ENCODE measurements around the gene SLC1A2.

The SLC1A2 gene

DNA sequence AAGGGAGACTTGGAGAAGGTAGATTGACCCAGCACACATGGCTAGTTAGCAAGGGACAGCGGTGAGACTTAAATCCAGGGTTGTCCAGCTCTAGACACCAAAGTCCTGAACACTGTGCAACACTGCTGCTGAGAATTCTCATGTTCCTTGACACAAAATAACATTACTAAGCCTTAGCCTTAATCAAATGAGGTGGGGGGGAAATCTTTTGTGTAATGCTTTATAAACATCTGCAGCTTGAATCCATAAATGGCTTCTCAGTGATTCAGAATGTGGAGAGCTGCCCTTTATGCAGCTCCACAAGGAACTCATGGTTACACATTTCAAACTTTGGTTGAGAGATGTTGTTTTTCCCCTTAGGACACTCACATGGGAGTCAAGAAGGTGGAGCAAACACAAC lies 200.4 kb downstream of the SLC1A2 start:
- no peak overlapping the region for H2BK12ac ChIP-seq (ENCODE audit: low read length)
- WGBS, 2 donors (ENCODE audit: extremely low coverage in 2 of 2, insufficient read length in 2 of 2, insufficient replicate concordance in 1 of 2), result no CpG with 5 or more reads among the region's 1 CpG

DNA sequence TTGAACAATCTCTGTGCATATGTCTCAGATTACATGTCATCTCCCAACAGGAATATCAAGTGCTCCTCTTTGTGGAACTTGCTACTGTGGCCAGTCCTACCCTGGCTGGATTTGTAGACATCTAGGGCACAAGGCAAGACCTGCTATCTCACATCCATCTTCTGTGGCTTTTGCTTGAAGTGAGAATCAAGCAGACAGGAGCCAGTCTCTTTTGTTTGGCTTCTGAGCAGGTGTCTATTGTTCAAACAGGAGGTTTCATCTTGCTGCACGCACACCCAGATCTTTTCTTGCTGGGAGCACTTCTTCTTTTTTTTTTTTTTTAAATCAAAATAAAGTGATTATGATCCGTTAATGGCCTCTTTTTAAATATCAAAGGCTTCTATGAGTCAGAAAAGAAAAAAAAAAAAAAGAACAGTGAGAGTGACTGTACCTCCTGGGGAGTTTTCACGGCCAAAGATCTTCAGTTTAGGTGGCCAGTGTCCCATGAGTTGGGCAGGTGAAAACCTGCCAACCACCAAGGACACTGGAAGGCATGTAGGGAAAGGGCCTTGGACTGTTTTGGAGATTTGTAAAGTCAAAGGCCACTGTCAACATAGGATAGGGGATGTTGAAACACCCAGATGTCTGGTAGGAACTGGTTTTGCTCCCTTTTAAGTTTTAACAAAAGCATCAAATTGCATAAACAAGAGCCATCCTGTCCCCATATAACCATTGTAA lies 202.2 kb downstream of the SLC1A2 start:
- Histone ChIP-seq H2BK120ac (ENCODE audit: low read depth, low read length) (no peak overlapping the region), H4K8ac (ENCODE audit: low read depth, low read length) (no peak overlapping the region), H3K9ac (ENCODE audit: low read depth, low read length, poor library complexity) (no peak overlapping the region), H3K23ac (ENCODE audit: low read depth, low read length, poor library complexity) (no peak overlapping the region), H2BK12ac (ENCODE audit: low read length) (no peak overlapping the region), H3K27me3 (ENCODE audit: control insufficient read depth in 3 of 3, insufficient read depth in 3 of 3, low read depth in 1 of 3, low read length in 3 of 3) (no peaks in the 10 kb centered on the region), H3K79me1 (ENCODE audit: low read depth, low read length) (no peaks in the 10 kb centered on the region), H2BK15ac (ENCODE audit: low read length) (no peak overlapping the region), H2BK5ac (ENCODE audit: low read length) (no peak overlapping the region), H2AFZ (ENCODE audit: low read length) (peak overlapping the region; percentile 15), H3K18ac (ENCODE audit: low read length) (no peak overlapping the region), H2AK5ac (ENCODE audit: low read depth, low read length) (no peak overlapping the region), H3K4me1 (ENCODE audit: control insufficient read depth in 2 of 2, insufficient read depth in 1 of 2, low read depth in 1 of 2, low read length in 2 of 2) (no peaks in the 10 kb centered on the region), H3K9me3 (replicated peaks in 1 of 2; ENCODE audit: control insufficient read depth in 2 of 2, insufficient read depth in 1 of 2, low read depth in 1 of 2, low read length in 2 of 2) (no peaks in the 10 kb centered on the region), H3K4me2 (ENCODE audit: insufficient read depth, low read length, poor library complexity, severe bottlenecking) (no peak overlapping the region), H3K27ac (replicated peaks; ENCODE audit: low read length) (no peak overlapping the region), H4K91ac (ENCODE audit: low read depth, low read length, poor library complexity) (no peak overlapping the region), H3K14ac (ENCODE audit: low read length) (no peak overlapping the region), H3K4me3 (ENCODE audit: low read length in 2 of 2) (no peak overlapping the region), H3K4ac (ENCODE audit: low read length) (no peak overlapping the region), H3K36me3 (replicated peaks in 1 of 2; ENCODE audit: control insufficient read depth in 2 of 2, insufficient read depth in 2 of 2, low read length in 2 of 2) (no peaks in the 10 kb centered on the region)
- WGBS, 2 donors (ENCODE audit: extremely low coverage in 2 of 2, insufficient read length in 2 of 2, insufficient replicate concordance in 1 of 2), result no CpG with 5 or more reads among the region's 3 CpGs
- no peak for DNase-seq (ENCODE audit: low spot score)

More for the DNA sequence above, 200.4 kb downstream of the SLC1A2 start:
- H3K4me2 ChIP-seq (ENCODE audit: insufficient read depth, low read length, poor library complexity, severe bottlenecking), result no peak overlapping the region
- H2BK5ac ChIP-seq (ENCODE audit: low read length), result no peak overlapping the region
- no peak overlapping the region for H4K91ac ChIP-seq (ENCODE audit: low read depth, low read length, poor library complexity)
- peaks cover 5 to 10% of the 10 kb centered on the region in 2 donors for H3K4me1 ChIP-seq (ENCODE audit: control insufficient read depth in 2 of 2, insufficient read depth in 1 of 2, low read depth in 1 of 2, low read length in 2 of 2)
- H2AK5ac ChIP-seq (ENCODE audit: low read depth, low read length), result no peak overlapping the region
- H3K14ac ChIP-seq (ENCODE audit: low read length), result no peak overlapping the region
- H3K4ac ChIP-seq (ENCODE audit: low read length), result no peak overlapping the region
- H3K27ac ChIP-seq (replicated peaks; ENCODE audit: low read length), result no peak overlapping the region
- H3K4me3 ChIP-seq (ENCODE audit: low read length in 2 of 2), result no peak overlapping the region
- H2BK15ac ChIP-seq (ENCODE audit: low read length), result no peak overlapping the region
- H2BK120ac ChIP-seq (ENCODE audit: low read depth, low read length), result no peak overlapping the region
- H4K8ac ChIP-seq (ENCODE audit: low read depth, low read length), result no peak overlapping the region
- H3K79me1 ChIP-seq (ENCODE audit: low read depth, low read length), result no peaks in the 10 kb centered on the region
- H3K18ac ChIP-seq (ENCODE audit: low read length), result no peak overlapping the region
- DNase-seq (ENCODE audit: low spot score), result no peak
- no peak overlapping the region for H2AFZ ChIP-seq (ENCODE audit: low read length)
- no peaks in the 10 kb centered on the region for H3K27me3 ChIP-seq (ENCODE audit: control insufficient read depth in 3 of 3, insufficient read depth in 3 of 3, low read depth in 1 of 3, low read length in 3 of 3)
- H3K23ac ChIP-seq (ENCODE audit: low read depth, low read length, poor library complexity), result no peak overlapping the region
- H3K9me3 ChIP-seq (replicated peaks in 1 of 2; ENCODE audit: control insufficient read depth in 2 of 2, insufficient read depth in 1 of 2, low read depth in 1 of 2, low read length in 2 of 2), result no peaks in the 10 kb centered on the region
- no peaks in the 10 kb centered on the region for H3K36me3 ChIP-seq (replicated peaks in 1 of 2; ENCODE audit: control insufficient read depth in 2 of 2, insufficient read depth in 2 of 2, low read length in 2 of 2)
- H3K9ac ChIP-seq (ENCODE audit: low read depth, low read length, poor library complexity), result no peak overlapping the region

DNA sequence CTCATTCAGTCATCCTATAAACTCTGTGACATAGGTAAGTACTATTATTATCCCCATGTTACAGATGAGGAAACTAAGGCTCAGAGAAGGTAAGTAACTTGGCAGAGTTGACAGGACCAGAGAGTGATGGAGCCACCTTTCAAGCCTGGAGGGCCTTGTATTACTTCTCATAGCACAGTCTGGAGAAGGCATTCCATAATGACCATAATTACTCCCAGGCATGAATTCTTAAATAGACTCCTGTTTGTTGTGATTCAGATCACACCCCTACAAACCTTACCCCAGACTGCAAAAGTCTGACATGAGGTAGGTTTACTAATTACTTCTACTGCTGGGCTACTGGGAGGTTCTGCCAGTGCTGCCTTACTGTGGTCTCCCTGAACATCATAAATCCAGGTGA lies 203.4 kb downstream of the SLC1A2 start:
- no peaks in the 10 kb centered on the region for H3K36me3 ChIP-seq (replicated peaks in 1 of 2; ENCODE audit: control insufficient read depth in 2 of 2, insufficient read depth in 2 of 2, low read length in 2 of 2)
- no peak overlapping the region for H4K91ac ChIP-seq (ENCODE audit: low read depth, low read length, poor library complexity)
- no peak overlapping the region for H2BK12ac ChIP-seq (ENCODE audit: low read length)
- H3K4me1 ChIP-seq (ENCODE audit: control insufficient read depth in 2 of 2, insufficient read depth in 1 of 2, low read depth in 1 of 2, low read length in 2 of 2), result no peaks in the 10 kb centered on the region
- H3K14ac ChIP-seq (ENCODE audit: low read length), result no peak overlapping the region
- H2BK15ac ChIP-seq (ENCODE audit: low read length), result no peak overlapping the region
- no peak overlapping the region for H2AFZ ChIP-seq (ENCODE audit: low read length)
- H3K9ac ChIP-seq (ENCODE audit: low read depth, low read length, poor library complexity), result no peak overlapping the region
- H3K23ac ChIP-seq (ENCODE audit: low read depth, low read length, poor library complexity), result no peak overlapping the region
- no peak overlapping the region for H3K4me3 ChIP-seq (ENCODE audit: low read length in 2 of 2)
- H3K27me3 ChIP-seq (ENCODE audit: control insufficient read depth in 3 of 3, insufficient read depth in 3 of 3, low read depth in 1 of 3, low read length in 3 of 3), result no peaks in the 10 kb centered on the region
- no peak overlapping the region for H3K18ac ChIP-seq (ENCODE audit: low read length)
- no peak overlapping the region for H3K27ac ChIP-seq (replicated peaks; ENCODE audit: low read length)
- no peak overlapping the region for H2BK120ac ChIP-seq (ENCODE audit: low read depth, low read length)
- no peak overlapping the region for H2BK5ac ChIP-seq (ENCODE audit: low read length)
- no peak overlapping the region for H4K8ac ChIP-seq (ENCODE audit: low read depth, low read length)
- H3K79me1 ChIP-seq (ENCODE audit: low read depth, low read length), result no peaks in the 10 kb centered on the region
- H3K4me2 ChIP-seq (ENCODE audit: insufficient read depth, low read length, poor library complexity, severe bottlenecking), result no peak overlapping the region
- H2AK5ac ChIP-seq (ENCODE audit: low read depth, low read length), result no peak overlapping the region
- H3K9me3 ChIP-seq (replicated peaks in 1 of 2; ENCODE audit: control insufficient read depth in 2 of 2, insufficient read depth in 1 of 2, low read depth in 1 of 2, low read length in 2 of 2), result no peaks in the 10 kb centered on the region
- no peak for DNase-seq (ENCODE audit: low spot score)
- no peak overlapping the region for H3K4ac ChIP-seq (ENCODE audit: low read length)

DNA sequence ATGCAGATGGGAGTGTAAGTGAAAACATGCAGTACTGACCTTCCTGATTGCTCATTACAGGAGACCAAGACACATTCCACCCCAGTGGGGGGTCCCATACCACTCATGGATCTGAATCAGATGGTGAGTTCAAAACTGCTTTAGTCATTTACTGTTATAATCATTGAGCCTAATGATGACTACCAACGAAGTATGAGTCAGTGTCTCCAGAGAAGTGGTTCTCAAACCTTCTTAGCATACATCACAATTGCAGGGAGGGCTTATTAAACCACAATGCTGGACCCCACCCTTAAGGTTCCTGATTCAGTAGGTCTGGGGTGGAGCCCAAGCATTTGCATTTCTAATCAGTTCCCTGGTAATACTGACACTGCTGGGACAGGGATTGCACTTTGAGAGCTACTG lies 204.6 kb downstream of the SLC1A2 start:
- H3K4ac ChIP-seq (ENCODE audit: low read length), result no peak overlapping the region
- no peak for DNase-seq (ENCODE audit: low spot score)
- H3K27ac ChIP-seq (replicated peaks; ENCODE audit: low read length), result no peak overlapping the region
- H2BK120ac ChIP-seq (ENCODE audit: low read depth, low read length), result no peak overlapping the region
- no peaks in the 10 kb centered on the region for H3K9me3 ChIP-seq (replicated peaks in 1 of 2; ENCODE audit: control insufficient read depth in 2 of 2, insufficient read depth in 1 of 2, low read depth in 1 of 2, low read length in 2 of 2)
- H3K27me3 ChIP-seq (ENCODE audit: control insufficient read depth in 3 of 3, insufficient read depth in 3 of 3, low read depth in 1 of 3, low read length in 3 of 3), result no peaks in the 10 kb centered on the region
- no peak overlapping the region for H3K14ac ChIP-seq (ENCODE audit: low read length)
- no peak overlapping the region for H3K4me2 ChIP-seq (ENCODE audit: insufficient read depth, low read length, poor library complexity, severe bottlenecking)
- no peaks in the 10 kb centered on the region for H3K36me3 ChIP-seq (replicated peaks in 1 of 2; ENCODE audit: control insufficient read depth in 2 of 2, insufficient read depth in 2 of 2, low read length in 2 of 2)
- H4K8ac ChIP-seq (ENCODE audit: low read depth, low read length), result no peak overlapping the region
- H2BK12ac ChIP-seq (ENCODE audit: low read length), result no peak overlapping the region
- WGBS, 2 donors (ENCODE audit: extremely low coverage in 2 of 2, insufficient read length in 2 of 2, insufficient replicate concordance in 1 of 2), result no CpG with 5 or more reads among the region's 1 CpG
- no peak overlapping the region for H4K91ac ChIP-seq (ENCODE audit: low read depth, low read length, poor library complexity)
- H3K4me3 ChIP-seq (ENCODE audit: low read length in 2 of 2), result no peak overlapping the region
- no peak overlapping the region for H3K9ac ChIP-seq (ENCODE audit: low read depth, low read length, poor library complexity)
- no peak overlapping the region for H2AFZ ChIP-seq (ENCODE audit: low read length)
- no peak overlapping the region for H3K18ac ChIP-seq (ENCODE audit: low read length)
- H2AK5ac ChIP-seq (ENCODE audit: low read depth, low read length), result no peak overlapping the region
- no peak overlapping the region for H3K23ac ChIP-seq (ENCODE audit: low read depth, low read length, poor library complexity)
- H3K4me1 ChIP-seq (ENCODE audit: control insufficient read depth in 2 of 2, insufficient read depth in 1 of 2, low read depth in 1 of 2, low read length in 2 of 2), result no peaks in the 10 kb centered on the region
- H2BK5ac ChIP-seq (ENCODE audit: low read length), result no peak overlapping the region
- no peak overlapping the region for H2BK15ac ChIP-seq (ENCODE audit: low read length)
- no peaks in the 10 kb centered on the region for H3K79me1 ChIP-seq (ENCODE audit: low read depth, low read length)
